ENCODE measurements around the gene EYS. TPM values are rescaled to one million over a fixed set of nuclear protein-coding genes. Genes with fewer than 3 reads are reported as not detected.

Gene EYS
- total RNA-seq, 4 donors from 2014 or later: under 0.01 TPM; not detected in 3

DNA sequence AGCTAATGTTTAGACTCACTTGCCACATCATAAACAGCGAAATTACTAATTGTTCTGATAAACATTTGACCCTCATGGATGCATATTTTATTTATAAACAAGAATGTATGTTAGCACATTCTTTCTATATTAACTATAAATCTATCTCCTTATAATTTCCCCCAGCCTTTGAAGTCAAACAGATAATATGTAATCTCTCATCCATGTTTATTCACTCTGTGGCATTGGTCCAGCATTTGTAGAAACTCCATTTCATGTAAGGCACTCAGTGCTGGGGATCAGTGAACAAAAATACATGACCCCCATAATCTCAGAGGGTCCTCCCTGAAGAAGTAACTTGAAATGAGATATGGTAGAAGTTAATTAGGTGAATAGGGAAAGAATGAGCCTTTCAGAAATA, 856.9 kb downstream of the EYS start:
- 82% methylated on average over 1 of the region's 1 CpG for WGBS
- H3K27ac ChIP-seq (replicated peaks in 1 of 4): no peak overlapping the region

DNA sequence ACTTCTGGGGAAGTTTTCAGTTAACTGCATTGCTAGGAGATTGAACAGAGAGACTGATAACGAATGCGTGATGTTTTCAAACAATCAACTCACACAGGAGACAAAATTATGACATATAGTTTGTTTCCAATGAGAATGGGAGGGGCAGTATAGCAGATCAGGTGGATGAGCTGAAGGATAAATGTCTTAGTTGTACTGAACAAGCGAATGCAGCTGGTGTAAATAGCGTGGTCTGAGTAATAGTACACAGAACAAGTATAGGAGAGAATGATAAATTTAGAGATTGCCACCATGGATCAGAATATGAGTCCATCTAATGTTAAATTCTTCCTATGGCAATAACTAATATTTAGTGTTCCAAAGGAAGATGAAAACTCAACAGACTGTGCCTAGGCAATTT, 858.6 kb downstream of the EYS start:
- intact Hi-C loops (cut with DNase I): no loop called here
- WGBS: 89% methylated on average over 4 of the region's 4 CpGs
- Histone ChIP-seq H3K4me1 (no peaks in the 10 kb centered on the region), H3K4me3 (no peak overlapping the region), H3K9me3 (no peaks in the 10 kb centered on the region), H3K27me3 (no peaks in the 10 kb centered on the region), H3K36me3 (no peaks in the 10 kb centered on the region), H3K27ac (replicated peaks in 1 of 4) (no peak overlapping the region)
- TF ChIP-seq, protein P1, sequence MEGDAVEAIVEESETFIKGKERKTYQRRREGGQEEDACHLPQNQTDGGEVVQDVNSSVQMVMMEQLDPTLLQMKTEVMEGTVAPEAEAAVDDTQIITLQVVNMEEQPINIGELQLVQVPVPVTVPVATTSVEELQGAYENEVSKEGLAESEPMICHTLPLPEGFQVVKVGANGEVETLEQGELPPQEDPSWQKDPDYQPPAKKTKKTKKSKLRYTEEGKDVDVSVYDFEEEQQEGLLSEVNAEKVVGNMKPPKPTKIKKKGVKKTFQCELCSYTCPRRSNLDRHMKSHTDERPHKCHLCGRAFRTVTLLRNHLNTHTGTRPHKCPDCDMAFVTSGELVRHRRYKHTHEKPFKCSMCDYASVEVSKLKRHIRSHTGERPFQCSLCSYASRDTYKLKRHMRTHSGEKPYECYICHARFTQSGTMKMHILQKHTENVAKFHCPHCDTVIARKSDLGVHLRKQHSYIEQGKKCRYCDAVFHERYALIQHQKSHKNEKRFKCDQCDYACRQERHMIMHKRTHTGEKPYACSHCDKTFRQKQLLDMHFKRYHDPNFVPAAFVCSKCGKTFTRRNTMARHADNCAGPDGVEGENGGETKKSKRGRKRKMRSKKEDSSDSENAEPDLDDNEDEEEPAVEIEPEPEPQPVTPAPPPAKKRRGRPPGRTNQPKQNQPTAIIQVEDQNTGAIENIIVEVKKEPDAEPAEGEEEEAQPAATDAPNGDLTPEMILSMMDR (IDR thresholded peaks at IDR 0.05): no peak
- TF ChIP-seq POLR2AphosphoS5 (IDR thresholded peaks at IDR 0.05): no peak
- no peak for TF ChIP-seq POLR2A (IDR thresholded peaks at IDR 0.05; ENCODE audit: low read depth)
- TF ChIP-seq EP300 (IDR thresholded peaks at IDR 0.05): no peak
- DNase-seq (ENCODE audit: extremely low spot score): no peak

More for the DNA sequence above, 856.9 kb downstream of the EYS start:
- Histone ChIP-seq H3K27me3 (no peaks in the 10 kb centered on the region), H3K4me3 (no peak overlapping the region), H3K9me3 (no peaks in the 10 kb centered on the region), H3K36me3 (no peaks in the 10 kb centered on the region), H3K4me1 (no peaks in the 10 kb centered on the region)
- TF ChIP-seq, protein P1 (IDR thresholded peaks at IDR 0.05): no peak
- TF ChIP-seq EP300 (IDR thresholded peaks at IDR 0.05) (no peak), POLR2AphosphoS5 (IDR thresholded peaks at IDR 0.05) (no peak), POLR2A (IDR thresholded peaks at IDR 0.05; ENCODE audit: low read depth) (no peak)
- intact Hi-C loops (cut with DNase I): no loop called here
- DNase-seq (ENCODE audit: extremely low spot score): no peak

DNA sequence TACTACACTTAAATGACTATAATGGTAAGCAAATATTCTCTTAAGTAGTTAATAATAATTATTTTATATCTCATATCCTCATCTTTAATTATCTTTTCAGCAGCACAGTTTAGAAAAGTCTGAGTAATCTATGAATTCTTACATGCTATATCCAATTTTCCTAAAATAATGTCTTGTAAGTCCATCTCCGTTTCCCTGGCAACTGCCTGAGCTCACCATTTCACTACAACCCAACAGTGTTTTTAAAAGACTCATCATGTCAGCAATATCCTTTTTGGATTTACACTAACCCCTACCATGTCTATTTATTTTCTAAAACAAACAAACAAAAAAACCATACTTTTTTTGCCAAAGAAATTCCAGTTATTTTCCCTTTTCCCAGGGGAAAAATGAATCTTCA, 859.6 kb downstream of the EYS start:
- intact Hi-C loops (cut with DNase I): no loop called here
- 81% methylated on average over 1 of the region's 1 CpG for WGBS

DNA sequence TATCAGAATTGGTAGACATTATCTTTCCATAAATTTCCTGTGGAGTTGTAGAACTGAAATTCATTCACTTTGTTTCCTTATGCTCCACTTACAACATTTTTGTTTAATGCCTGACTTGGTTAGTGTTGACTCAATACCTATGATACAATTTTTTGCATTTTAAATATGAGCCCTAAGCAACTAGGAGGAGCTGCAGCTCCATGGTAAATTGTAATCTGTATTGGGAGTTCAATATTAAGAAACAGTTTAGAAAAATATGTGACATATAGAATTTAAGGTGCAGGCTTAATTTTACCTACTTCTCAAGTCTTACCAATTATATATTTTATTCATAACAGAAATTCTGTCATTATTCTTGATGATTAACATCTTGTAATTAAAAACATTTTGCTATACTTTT, 868.3 kb downstream of the EYS start:
- H3K4me1 ChIP-seq: no peaks in the 10 kb centered on the region
- H3K4me3 ChIP-seq: no peak overlapping the region
- no peak for DNase-seq (ENCODE audit: extremely low spot score)
- no peaks in the 10 kb centered on the region for H3K36me3 ChIP-seq
- H3K27me3 ChIP-seq: no peaks in the 10 kb centered on the region
- H3K27ac ChIP-seq (replicated peaks in 1 of 4): no peak overlapping the region
- TF ChIP-seq POLR2AphosphoS5 (IDR thresholded peaks at IDR 0.05) (no peak), POLR2A (IDR thresholded peaks at IDR 0.05; ENCODE audit: low read depth) (no peak), EP300 (IDR thresholded peaks at IDR 0.05) (no peak)
- TF ChIP-seq, protein P1 (IDR thresholded peaks at IDR 0.05): no peak
- intact Hi-C loops (cut with DNase I): no loop called here
- H3K9me3 ChIP-seq: no peaks in the 10 kb centered on the region

More for the DNA sequence above, 859.6 kb downstream of the EYS start:
- H3K27ac ChIP-seq (replicated peaks in 1 of 4): no peak overlapping the region
- TF ChIP-seq, protein P1 (IDR thresholded peaks at IDR 0.05): no peak
- no peak for TF ChIP-seq EP300 (IDR thresholded peaks at IDR 0.05)
- TF ChIP-seq POLR2AphosphoS5 (IDR thresholded peaks at IDR 0.05): no peak
- no peak for TF ChIP-seq POLR2A (IDR thresholded peaks at IDR 0.05; ENCODE audit: low read depth)
- H3K4me1 ChIP-seq: no peaks in the 10 kb centered on the region
- H3K4me3 ChIP-seq: no peak overlapping the region
- H3K36me3 ChIP-seq: no peaks in the 10 kb centered on the region
- H3K9me3 ChIP-seq: no peaks in the 10 kb centered on the region
- DNase-seq (ENCODE audit: extremely low spot score): no peak
- H3K27me3 ChIP-seq: no peaks in the 10 kb centered on the region

DNA sequence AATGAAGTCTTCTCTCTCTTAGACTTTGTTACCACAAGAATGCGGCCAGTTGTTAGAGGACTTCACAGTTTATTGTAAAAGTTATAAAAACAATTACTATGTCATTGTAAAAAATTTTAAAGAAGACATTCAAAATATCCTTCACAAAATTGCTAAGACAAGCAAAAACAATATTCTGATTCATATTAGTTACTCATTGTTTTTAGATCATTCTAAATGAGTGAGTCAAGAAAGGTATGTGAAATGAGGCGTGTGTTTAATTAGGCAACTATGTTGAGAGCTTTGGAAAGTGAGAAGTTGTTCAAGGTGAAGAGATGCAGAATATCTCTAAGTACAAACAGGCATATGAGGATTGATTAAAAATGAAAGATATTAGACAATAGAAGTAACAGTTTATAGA, 875.3 kb downstream of the EYS start:
- intact Hi-C loops (cut with DNase I): no loop called here
- H3K27me3 ChIP-seq: no peaks in the 10 kb centered on the region
- no peak overlapping the region for H3K27ac ChIP-seq (replicated peaks in 1 of 4)
- H3K4me3 ChIP-seq: no peak overlapping the region
- WGBS: 73% methylated on average over 2 of the region's 2 CpGs
- H3K4me1 ChIP-seq: no peaks in the 10 kb centered on the region
- no peak for TF ChIP-seq POLR2AphosphoS5 (IDR thresholded peaks at IDR 0.05)
- TF ChIP-seq, protein P1 (IDR thresholded peaks at IDR 0.05): no peak
- TF ChIP-seq POLR2A (IDR thresholded peaks at IDR 0.05; ENCODE audit: low read depth): no peak
- TF ChIP-seq EP300 (IDR thresholded peaks at IDR 0.05): no peak
- no peaks in the 10 kb centered on the region for H3K9me3 ChIP-seq
- DNase-seq (ENCODE audit: extremely low spot score): no peak
- no peaks in the 10 kb centered on the region for H3K36me3 ChIP-seq
